A673 (cell line): Measurements from ENCODE around the gene SLC35A4. TPM values are rescaled to one million over a fixed set of nuclear protein-coding genes. Genes with fewer than 3 reads are reported as not detected.

Experiments
- BruUV-seq: library from RNA; stranded (reverse); fragments of 400-500 nt; replicated peaks from 2 replicates; lab custom pipeline; 2021; lab: Mats Ljungman, UMichigan
- CTCF ChIA-PET: fragments of 300-600 bp; sonication (Branson Sonifier 250); formaldehyde crosslinking; loops from one replicate; lab custom pipeline; 2022; ENCODE audit warnings: antibody characterized with exemption; lab: Charles Lee
- POLR2A ChIA-PET: fragments of 300-600 bp; sonication (Branson Sonifier 250); formaldehyde crosslinking; loops from one replicate; lab custom pipeline; 2022; ENCODE audit warnings: antibody characterized with exemption; ENCODE audit not compliant: low non-redundant PET; lab: Charles Lee
- DNase-seq: peaks from one replicate; pipeline ENCODE4 v3.0.0-alpha.2; 2015; ENCODE audit warnings: low spot score
- H3K27ac ChIP-seq: fragments of 200-600 bp; sonication (generic); 2 replicates; pipeline ENCODE4 v1.5.1; 2016; ENCODE audit warnings: mixed run types, low read depth, mild to moderate bottlenecking, mixed read lengths, antibody characterized with exemption, low read length; ENCODE audit not compliant: poor library complexity, severe bottlenecking
- H3K27me3 ChIP-seq: fragments of 200-600 bp; sonication (generic); replicated peaks from 2 replicates; pipeline ENCODE4 v1.6.1; 2017; ENCODE audit warnings: mixed run types, low read depth, mild to moderate bottlenecking, mixed read lengths, antibody characterized with exemption, low read length; ENCODE audit not compliant: insufficient read depth, poor library complexity
- H3K36me3 ChIP-seq: fragments of 200-600 bp; sonication (generic); 2 replicates; pipeline ENCODE4 v1.6.1; 2016; ENCODE audit warnings: mixed run types, mild to moderate bottlenecking, mixed read lengths, antibody characterized with exemption, low read length; ENCODE audit not compliant: insufficient read depth, poor library complexity, severe bottlenecking
- H3K4me1 ChIP-seq: fragments of 200-600 bp; sonication (generic); 2 replicates; pipeline ENCODE4 v1.6.1; 2017; ENCODE audit warnings: mixed run types, mild to moderate bottlenecking, mixed read lengths, antibody characterized with exemption, low read length; ENCODE audit not compliant: insufficient read depth, poor library complexity, severe bottlenecking
- H3K4me3 ChIP-seq: fragments of 200-600 bp; sonication (generic); 2 replicates; pipeline ENCODE4 v1.5.1; 2016; ENCODE audit warnings: low read depth, mixed run types, mild to moderate bottlenecking, mixed read lengths, low read length; ENCODE audit not compliant: poor library complexity, severe bottlenecking
- H3K9me3 ChIP-seq: fragments of 200-600 bp; sonication (generic); 2 replicates; pipeline ENCODE4 v1.6.1; 2016; ENCODE audit warnings: mixed run types, low read depth, mild to moderate bottlenecking, mixed read lengths, antibody characterized with exemption, low read length; ENCODE audit not compliant: poor library complexity, severe bottlenecking
- EZH2 ChIP-seq: fragments of 200-600 bp; sonication (generic); IDR thresholded peaks from 2 replicates; pipeline ENCODE4 v1.6.1; 2017; ENCODE audit warnings: borderline replicate concordance, low read depth, mild to moderate bottlenecking, mixed read lengths, antibody characterized with exemption, low read length; ENCODE audit not compliant: poor library complexity, severe bottlenecking
- intact Hi-C: fragments of 100-400 bp; cut with micrococcal nuclease; formaldehyde crosslinking; loops from one replicate; pipeline ENCODE4 v1.10.0; 2022; ENCODE audit not compliant: unreplicated experiment
- total RNA-seq: library from RNA; stranded (reverse); gene quantifications from 2 replicates; pipeline ENCODE4 v1.2.3, GENCODE V29; 2021
- TF ChIP-seq, protein P1 (sequence below): fragments of 300-800, 200-600 bp; sonication (generic); conservative IDR thresholded peaks from 2 replicates; pipeline ENCODE4 v1.5.1; 2017; ENCODE audit warnings: low read depth, mild to moderate bottlenecking, antibody characterized with exemption, low read length, moderate library complexity, mixed read lengths

Gene SLC35A4
- total RNA-seq, 1 experiment from 2014 or later: 99.6 TPM

DNA sequence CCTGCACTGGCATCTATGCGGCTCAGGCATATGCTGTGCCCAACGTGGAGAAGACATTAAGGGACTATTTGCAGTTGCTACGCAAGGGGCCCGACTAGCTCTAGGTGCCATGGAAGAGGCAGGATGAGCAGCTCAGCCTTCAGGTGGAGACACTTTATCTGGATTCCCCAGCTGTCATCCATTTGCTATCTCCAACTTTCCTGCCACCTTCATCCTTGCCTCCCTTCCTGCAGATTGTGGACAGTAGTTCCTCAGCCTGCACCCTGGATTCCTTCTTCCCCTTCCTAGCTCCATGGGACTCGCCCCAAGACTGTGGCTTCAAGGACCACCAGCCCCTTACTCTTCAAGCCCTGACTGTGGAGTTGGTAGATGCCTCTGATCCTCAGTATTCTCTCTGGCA is 2.0 kb downstream of the SLC35A4 start:
- Histone ChIP-seq H3K36me3 (peaks cover 21% of the 10 kb centered on the region), H3K27me3 (no peaks in the 10 kb centered on the region), H3K4me3 (no peak overlapping the region), H3K4me1 (peaks cover 15% of the 10 kb centered on the region), H3K9me3 (no peaks in the 10 kb centered on the region), H3K27ac (no peak overlapping the region)
- POLR2A ChIA-PET: no interaction called here
- DNase-seq: no peak
- CTCF ChIA-PET: no interaction called here
- intact Hi-C loops: no loop called here
- no TSS peak for BruUV-seq
- TF ChIP-seq, protein P1, sequence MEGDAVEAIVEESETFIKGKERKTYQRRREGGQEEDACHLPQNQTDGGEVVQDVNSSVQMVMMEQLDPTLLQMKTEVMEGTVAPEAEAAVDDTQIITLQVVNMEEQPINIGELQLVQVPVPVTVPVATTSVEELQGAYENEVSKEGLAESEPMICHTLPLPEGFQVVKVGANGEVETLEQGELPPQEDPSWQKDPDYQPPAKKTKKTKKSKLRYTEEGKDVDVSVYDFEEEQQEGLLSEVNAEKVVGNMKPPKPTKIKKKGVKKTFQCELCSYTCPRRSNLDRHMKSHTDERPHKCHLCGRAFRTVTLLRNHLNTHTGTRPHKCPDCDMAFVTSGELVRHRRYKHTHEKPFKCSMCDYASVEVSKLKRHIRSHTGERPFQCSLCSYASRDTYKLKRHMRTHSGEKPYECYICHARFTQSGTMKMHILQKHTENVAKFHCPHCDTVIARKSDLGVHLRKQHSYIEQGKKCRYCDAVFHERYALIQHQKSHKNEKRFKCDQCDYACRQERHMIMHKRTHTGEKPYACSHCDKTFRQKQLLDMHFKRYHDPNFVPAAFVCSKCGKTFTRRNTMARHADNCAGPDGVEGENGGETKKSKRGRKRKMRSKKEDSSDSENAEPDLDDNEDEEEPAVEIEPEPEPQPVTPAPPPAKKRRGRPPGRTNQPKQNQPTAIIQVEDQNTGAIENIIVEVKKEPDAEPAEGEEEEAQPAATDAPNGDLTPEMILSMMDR: no peak
- no peak for TF ChIP-seq EZH2

DNA sequence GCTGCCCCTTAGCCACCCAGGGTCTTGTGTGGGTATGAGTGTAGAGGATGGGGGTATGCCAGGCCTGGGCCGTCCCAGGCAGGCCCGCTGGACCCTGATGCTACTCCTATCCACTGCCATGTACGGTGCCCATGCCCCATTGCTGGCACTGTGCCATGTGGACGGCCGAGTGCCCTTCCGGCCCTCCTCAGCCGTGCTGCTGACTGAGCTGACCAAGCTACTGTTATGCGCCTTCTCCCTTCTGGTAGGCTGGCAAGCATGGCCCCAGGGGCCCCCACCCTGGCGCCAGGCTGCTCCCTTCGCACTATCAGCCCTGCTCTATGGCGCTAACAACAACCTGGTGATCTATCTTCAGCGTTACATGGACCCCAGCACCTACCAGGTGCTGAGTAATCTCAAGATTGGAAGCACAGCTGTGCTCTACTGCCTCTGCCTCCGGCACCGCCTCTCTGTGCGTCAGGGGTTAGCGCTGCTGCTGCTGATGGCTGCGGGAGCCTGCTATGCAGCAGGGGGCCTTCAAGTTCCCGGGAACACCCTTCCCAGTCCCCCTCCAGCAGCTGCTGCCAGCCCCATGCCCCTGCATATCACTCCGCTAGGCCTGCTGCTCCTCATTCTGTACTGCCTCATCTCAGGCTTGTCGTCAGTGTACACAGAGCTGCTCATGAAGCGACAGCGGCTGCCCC is 2.6 kb downstream of the SLC35A4 start:
- BruUV-seq: no TSS peak
- Histone ChIP-seq H3K36me3 (peaks cover 21% of the 10 kb centered on the region), H3K27ac (no peak overlapping the region), H3K4me1 (peaks cover 15% of the 10 kb centered on the region), H3K4me3 (no peak overlapping the region), H3K27me3 (no peaks in the 10 kb centered on the region), H3K9me3 (no peaks in the 10 kb centered on the region)
- CTCF ChIA-PET: no interaction called here
- intact Hi-C loops: no loop called here
- TF ChIP-seq EZH2: no peak
- DNase-seq: no peak
- POLR2A ChIA-PET: no interaction called here

DNA sequence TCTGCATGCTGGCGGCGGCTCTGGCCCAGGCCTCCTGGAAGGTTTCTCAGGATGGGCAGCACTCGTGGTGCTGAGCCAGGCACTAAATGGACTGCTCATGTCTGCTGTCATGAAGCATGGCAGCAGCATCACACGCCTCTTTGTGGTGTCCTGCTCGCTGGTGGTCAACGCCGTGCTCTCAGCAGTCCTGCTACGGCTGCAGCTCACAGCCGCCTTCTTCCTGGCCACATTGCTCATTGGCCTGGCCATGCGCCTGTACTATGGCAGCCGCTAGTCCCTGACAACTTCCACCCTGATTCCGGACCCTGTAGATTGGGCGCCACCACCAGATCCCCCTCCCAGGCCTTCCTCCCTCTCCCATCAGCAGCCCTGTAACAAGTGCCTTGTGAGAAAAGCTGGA is 3.2 kb downstream of the SLC35A4 start:
- Histone ChIP-seq H3K9me3 (no peaks in the 10 kb centered on the region), H3K4me3 (no peak overlapping the region), H3K27ac (no peak overlapping the region), H3K27me3 (no peaks in the 10 kb centered on the region), H3K36me3 (peaks cover 21% of the 10 kb centered on the region), H3K4me1 (peaks cover 15% of the 10 kb centered on the region)
- CTCF ChIA-PET: no interaction called here
- POLR2A ChIA-PET: no interaction called here
- no TSS peak for BruUV-seq
- DNase-seq: no peak
- TF ChIP-seq, protein P1: no peak
- no peak for TF ChIP-seq EZH2
- intact Hi-C loops: no loop called here
